A549 (cell line): Measurements from ENCODE around the gene MGAT3. TPM values are rescaled to one million over a fixed set of nuclear protein-coding genes. Genes with fewer than 3 reads are reported as not detected.

Source experiments
- ATAC-seq, 2 experiments: fragments of 200-7000 bp in 1 of 2; fragments of >200 bp in 1 of 2; cut with Nextera tagmentation in 1 of 2; cut with Tn5 transposase in 1 of 2; 3 replicates each; pipeline versions ENCODE4 v1.8.0 to v1.9.1; 2018 to 2020; ENCODE audit warnings: mild to moderate bottlenecking in 1 of 2, moderate library complexity in 1 of 2
- CTCF ChIA-PET: fragments of 300-600 bp; sonication (Branson Sonifier 250); formaldehyde crosslinking; extraction: SDS; loops from one replicate; lab custom pipeline; 2021; ENCODE audit warnings: antibody characterized with exemption, inconsistent platforms; lab: Yijun Ruan, JAX
- POLR2A ChIA-PET: fragments of 350-600 bp; formaldehyde crosslinking; extraction: SDS; loops from one replicate; lab custom pipeline; 2021; ENCODE audit warnings: antibody characterized with exemption, inconsistent platforms; lab: Yijun Ruan, JAX
- DNase-seq, 2 experiments: peaks; one replicate each; pipeline versions ENCODE4 v3.0.0 to v3.0.0-alpha.2; 2011 to 2016; ENCODE audit warnings: low read depth in 1 of 2, low spot score in 1 of 2
- FAIRE-seq: peaks from 2 replicates; lab custom pipeline; 2011; peaks lifted over from hg19 to GRCh38; lab: Jason Lieb, UNC
- H3K27ac ChIP-seq, 2 experiments: fragments of >200 bp; sonication (Bioruptor Twin); formaldehyde crosslinking; 3 replicates each; pipeline ENCODE4 v1.5.1; 2016 to 2017
- H3K4me1 ChIP-seq: fragments of >200 bp; sonication (Bioruptor Twin); formaldehyde crosslinking; 3 replicates; pipeline ENCODE4 v1.6.1; 2016
- H3K4me2 ChIP-seq: fragments of >200 bp; sonication (Bioruptor Twin); formaldehyde crosslinking; 3 replicates; pipeline ENCODE4 v1.6.1; 2016
- H3K4me3 ChIP-seq: fragments of >200 bp; sonication (Bioruptor Twin); formaldehyde crosslinking; 3 replicates; pipeline ENCODE4 v1.5.1; 2016
- H3K9me3 ChIP-seq: fragments of >200 bp; sonication (Bioruptor Twin); formaldehyde crosslinking; 3 replicates; pipeline ENCODE4 v1.6.1; 2016
- ATOH8 ChIP-seq: fragments of 250-450 bp; sonication (Bioruptor Pico); IDR thresholded peaks from 2 replicates; pipeline ENCODE4 v1.5.0; 2020; ENCODE audit warnings: low read depth, mild to moderate bottlenecking, moderate library complexity
- CBX2 ChIP-seq: fragments of 200-600 bp; sonication (generic); IDR thresholded peaks from 2 replicates; pipeline ENCODE4 v1.6.1; 2016; ENCODE audit warnings: low read depth, mild to moderate bottlenecking, borderline replicate concordance
- CBX8 ChIP-seq: fragments of 200-600 bp; sonication (generic); IDR thresholded peaks from 2 replicates; pipeline ENCODE4 v1.6.1; 2016
- CEBPB ChIP-seq, 2 experiments: fragments of >200 bp in 1 of 2; sonication (Bioruptor Twin) in 1 of 2; formaldehyde crosslinking in 1 of 2; IDR thresholded peaks; 2 replicates each; pipeline ENCODE4 v1.6.1; 2012 to 2016
- CHD2 ChIP-seq: fragments of 150-350 bp; IDR thresholded peaks from 2 replicates; pipeline ENCODE4 v1.6.1; 2014; ENCODE audit warnings: low read length; ENCODE audit not compliant: partially characterized antibody
- CHD4 ChIP-seq: fragments of 200-600 bp; sonication (generic); IDR thresholded peaks from 2 replicates; pipeline ENCODE4 v1.6.1; 2016; ENCODE audit warnings: antibody characterized with exemption, mild to moderate bottlenecking, borderline replicate concordance
- EHMT2 ChIP-seq: fragments of 200-600 bp; sonication (generic); IDR thresholded peaks from 2 replicates; pipeline ENCODE4 v1.6.1; 2016; ENCODE audit warnings: antibody characterized with exemption, low read depth, mild to moderate bottlenecking, moderate library complexity
- EP300 ChIP-seq, 2 experiments: fragments of >200 bp; sonication (Bioruptor Twin); formaldehyde crosslinking; IDR thresholded peaks; 2 replicates in 1 of 2; 3 replicates in 1 of 2; pipeline ENCODE4 v1.6.1; 2016 to 2017
- FOSL2 ChIP-seq, 2 experiments: fragments of 450-650 bp in 1 of 2; fragments of >200 bp in 1 of 2; sonication (Bioruptor Twin) in 1 of 2; formaldehyde crosslinking; IDR thresholded peaks; 2 replicates each; pipeline versions ENCODE4 v1.5.0 to v1.6.1; 2016 to 2020; ENCODE audit warnings: mild to moderate bottlenecking in 1 of 2, moderate library complexity in 1 of 2
- GATA3 ChIP-seq: IDR thresholded peaks from 2 replicates; pipeline ENCODE4 v1.6.1; 2012; ENCODE audit warnings: borderline replicate concordance
- HDAC2 ChIP-seq: fragments of 200-600 bp; sonication (generic); IDR thresholded peaks from 2 replicates; pipeline ENCODE4 v1.6.1; 2016
- HOXA7 ChIP-seq: fragments of 250-450 bp; sonication (Bioruptor Pico); IDR thresholded peaks from 2 replicates; pipeline ENCODE4 v1.5.0; 2020; ENCODE audit warnings: mild to moderate bottlenecking, moderate library complexity
- HOXB13 ChIP-seq: fragments of 250-450 bp; sonication (Bioruptor Pico); IDR thresholded peaks from 2 replicates; pipeline ENCODE4 v1.5.0; 2020; ENCODE audit warnings: low read depth, mild to moderate bottlenecking, moderate library complexity
- JUNB ChIP-seq: fragments of >200 bp; sonication (Bioruptor Twin); formaldehyde crosslinking; IDR thresholded peaks from 2 replicates; pipeline ENCODE4 v1.6.1; 2016
- MAZ ChIP-seq: fragments of 150-350 bp; IDR thresholded peaks from 2 replicates; pipeline ENCODE4 v1.6.1; 2014; ENCODE audit warnings: antibody characterized with exemption, low read depth, low read length, borderline replicate concordance
- NFE2L2 ChIP-seq: fragments of 150-350 bp; conservative IDR thresholded peaks from 2 replicates; pipeline ENCODE4 v1.6.1; 2014; ENCODE audit warnings: low read length
- NPAS2 ChIP-seq: fragments of 250-450 bp; sonication (Bioruptor Pico); IDR thresholded peaks from 2 replicates; pipeline ENCODE4 v1.8.0; 2022; ENCODE audit warnings: mild to moderate bottlenecking, moderate library complexity, borderline replicate concordance
- NR3C1 ChIP-seq: fragments of >200 bp; sonication (Bioruptor Twin); formaldehyde crosslinking; IDR thresholded peaks from 3 replicates; pipeline ENCODE4 v1.6.1; 2017
- POLR2A ChIP-seq: IDR thresholded peaks from 2 replicates; pipeline ENCODE4 v1.6.1; 2012; ENCODE audit warnings: mild to moderate bottlenecking, low read length
- POLR2AphosphoS2 ChIP-seq: conservative IDR thresholded peaks from 2 replicates; pipeline ENCODE4 v1.6.1; 2012; ENCODE audit warnings: low read length, improper control_type of control experiment, inconsistent platforms
- RAD21 ChIP-seq, 2 experiments: fragments of >200 bp in 1 of 2; sonication (Bioruptor Twin) in 1 of 2; formaldehyde crosslinking in 1 of 2; IDR thresholded peaks in 1 of 2; conservative IDR thresholded peaks in 1 of 2; 2 replicates in 1 of 2; 3 replicates in 1 of 2; pipeline ENCODE4 v1.6.1; 2012 to 2018; ENCODE audit warnings: inconsistent platforms in 1 of 2
- RCOR1 ChIP-seq: fragments of 150-350 bp; IDR thresholded peaks from 2 replicates; pipeline ENCODE4 v1.6.1; 2014; ENCODE audit warnings: antibody characterized with exemption, low read length, low read depth
- RFX5 ChIP-seq: fragments of 450-650 bp; IDR thresholded peaks from 2 replicates; pipeline ENCODE4 v1.7.1; 2014; ENCODE audit warnings: antibody characterized with exemption, mild to moderate bottlenecking, moderate library complexity
- SREBF2 ChIP-seq: fragments of 450-650 bp; IDR thresholded peaks from 2 replicates; pipeline ENCODE4 v1.6.1; 2014; ENCODE audit warnings: mild to moderate bottlenecking, moderate library complexity
- WGBS: methylation state at CpG from one replicate; pipeline ENCODE4 v1.1.6; 2017; ENCODE audit errors: missing lambda C conversion rate; 5-methylcytosine and 5-hydroxymethylcytosine counted together
- polyA plus RNA-seq, 4 experiments: library from polyadenylated mRNA; depleted of rRNA in 3 of 4; stranded (reverse); fragments of >200 nt; fragmentation: RNase III in 1 of 4; extraction: RNeasy Plus Mini Kit Qiagen cat#74134 plus additional on column Dnase treatment in 1 of 4; gene quantifications; 2 replicates in 3 of 4; 3 replicates in 1 of 4; pipeline ENCODE4 v1.2.3, GENCODE V29; 2011 to 2017
- TF ChIP-seq, protein P1 (sequence below): fragments of >200 bp; sonication (Bioruptor Twin); formaldehyde crosslinking; IDR thresholded peaks from 2 replicates; pipeline ENCODE4 v1.6.1; 2016
- TF ChIP-seq, protein P2 (sequence below): fragments of >200 bp; sonication (Bioruptor Twin); formaldehyde crosslinking; IDR thresholded peaks from 3 replicates; pipeline ENCODE4 v1.5.1; 2016
- TF ChIP-seq, protein P3 (sequence below): IDR thresholded peaks from 2 replicates; pipeline ENCODE4 v1.6.1; 2012; ENCODE audit warnings: low read depth, borderline replicate concordance
- TF ChIP-seq, protein P4 (sequence below): fragments of 450-650 bp; IDR thresholded peaks from 2 replicates; pipeline ENCODE4 v1.6.1; 2014; ENCODE audit warnings: antibody characterized with exemption
- TF ChIP-seq, protein P5 (sequence below): fragments of 150-350 bp; IDR thresholded peaks from 2 replicates; pipeline ENCODE4 v1.6.1; 2014; ENCODE audit warnings: low read depth, mild to moderate bottlenecking, low read length
- TF ChIP-seq, protein P6 (sequence below): IDR thresholded peaks from 2 replicates; pipeline ENCODE4 v1.6.1; 2012

The MGAT3 gene
- polyA plus RNA-seq, 2 of the 4 experiments (the other 2 are of a cell fraction), result 0.62 to 0.84 TPM

GRCh38 chr22:39474351-39475111 lies 17.7 kb downstream of the MGAT3 start:
- ATAC-seq, result no peak; a peak in 1 of 6 replicates
- H3K9me3 ChIP-seq, result no peaks in the 10 kb centered on the region
- no peak for FAIRE-seq
- CTCF ChIA-PET, result interaction anchor here (1.6 to 2.3 kb wide), 3 partner anchors 19 to 22 kb away, joined by 5 to 10 read pairs (median 6); no protein-coding TSS in a partner anchor
- TF ChIP-seq CEBPB (IDR thresholded peaks at IDR 0.05) (no peak), CBX8 (no peak), SREBF2 (no peak), CHD4 (no peak), HDAC2 (no peak), HOXA7 (CRISPR knock-in tag) (no peak), RFX5 (no peak), FOSL2 (IDR thresholded peaks at IDR 0.05) (no peak), FOSL2 (CRISPR knock-in tag; IDR thresholded peaks at IDR 0.05) (no peak), JUNB (no peak), POLR2A (no peak), CHD2 (no peak), HOXB13 (CRISPR knock-in tag) (no peak), GATA3 (no peak)
- TF ChIP-seq, protein P1, sequence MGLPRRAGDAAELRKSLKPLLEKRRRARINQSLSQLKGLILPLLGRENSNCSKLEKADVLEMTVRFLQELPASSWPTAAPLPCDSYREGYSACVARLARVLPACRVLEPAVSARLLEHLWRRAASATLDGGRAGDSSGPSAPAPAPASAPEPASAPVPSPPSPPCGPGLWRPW, result no peak
- TF ChIP-seq, protein P2, sequence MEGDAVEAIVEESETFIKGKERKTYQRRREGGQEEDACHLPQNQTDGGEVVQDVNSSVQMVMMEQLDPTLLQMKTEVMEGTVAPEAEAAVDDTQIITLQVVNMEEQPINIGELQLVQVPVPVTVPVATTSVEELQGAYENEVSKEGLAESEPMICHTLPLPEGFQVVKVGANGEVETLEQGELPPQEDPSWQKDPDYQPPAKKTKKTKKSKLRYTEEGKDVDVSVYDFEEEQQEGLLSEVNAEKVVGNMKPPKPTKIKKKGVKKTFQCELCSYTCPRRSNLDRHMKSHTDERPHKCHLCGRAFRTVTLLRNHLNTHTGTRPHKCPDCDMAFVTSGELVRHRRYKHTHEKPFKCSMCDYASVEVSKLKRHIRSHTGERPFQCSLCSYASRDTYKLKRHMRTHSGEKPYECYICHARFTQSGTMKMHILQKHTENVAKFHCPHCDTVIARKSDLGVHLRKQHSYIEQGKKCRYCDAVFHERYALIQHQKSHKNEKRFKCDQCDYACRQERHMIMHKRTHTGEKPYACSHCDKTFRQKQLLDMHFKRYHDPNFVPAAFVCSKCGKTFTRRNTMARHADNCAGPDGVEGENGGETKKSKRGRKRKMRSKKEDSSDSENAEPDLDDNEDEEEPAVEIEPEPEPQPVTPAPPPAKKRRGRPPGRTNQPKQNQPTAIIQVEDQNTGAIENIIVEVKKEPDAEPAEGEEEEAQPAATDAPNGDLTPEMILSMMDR, result no peak
- TF ChIP-seq, protein P3, sequence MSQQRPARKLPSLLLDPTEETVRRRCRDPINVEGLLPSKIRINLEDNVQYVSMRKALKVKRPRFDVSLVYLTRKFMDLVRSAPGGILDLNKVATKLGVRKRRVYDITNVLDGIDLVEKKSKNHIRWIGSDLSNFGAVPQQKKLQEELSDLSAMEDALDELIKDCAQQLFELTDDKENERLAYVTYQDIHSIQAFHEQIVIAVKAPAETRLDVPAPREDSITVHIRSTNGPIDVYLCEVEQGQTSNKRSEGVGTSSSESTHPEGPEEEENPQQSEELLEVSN, result no peak
- TF ChIP-seq, protein P4, sequence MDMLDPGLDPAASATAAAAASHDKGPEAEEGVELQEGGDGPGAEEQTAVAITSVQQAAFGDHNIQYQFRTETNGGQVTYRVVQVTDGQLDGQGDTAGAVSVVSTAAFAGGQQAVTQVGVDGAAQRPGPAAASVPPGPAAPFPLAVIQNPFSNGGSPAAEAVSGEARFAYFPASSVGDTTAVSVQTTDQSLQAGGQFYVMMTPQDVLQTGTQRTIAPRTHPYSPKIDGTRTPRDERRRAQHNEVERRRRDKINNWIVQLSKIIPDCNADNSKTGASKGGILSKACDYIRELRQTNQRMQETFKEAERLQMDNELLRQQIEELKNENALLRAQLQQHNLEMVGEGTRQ, result no peak
- TF ChIP-seq, protein P5, sequence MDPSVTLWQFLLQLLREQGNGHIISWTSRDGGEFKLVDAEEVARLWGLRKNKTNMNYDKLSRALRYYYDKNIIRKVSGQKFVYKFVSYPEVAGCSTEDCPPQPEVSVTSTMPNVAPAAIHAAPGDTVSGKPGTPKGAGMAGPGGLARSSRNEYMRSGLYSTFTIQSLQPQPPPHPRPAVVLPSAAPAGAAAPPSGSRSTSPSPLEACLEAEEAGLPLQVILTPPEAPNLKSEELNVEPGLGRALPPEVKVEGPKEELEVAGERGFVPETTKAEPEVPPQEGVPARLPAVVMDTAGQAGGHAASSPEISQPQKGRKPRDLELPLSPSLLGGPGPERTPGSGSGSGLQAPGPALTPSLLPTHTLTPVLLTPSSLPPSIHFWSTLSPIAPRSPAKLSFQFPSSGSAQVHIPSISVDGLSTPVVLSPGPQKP, result no peak
- TF ChIP-seq, protein P6, sequence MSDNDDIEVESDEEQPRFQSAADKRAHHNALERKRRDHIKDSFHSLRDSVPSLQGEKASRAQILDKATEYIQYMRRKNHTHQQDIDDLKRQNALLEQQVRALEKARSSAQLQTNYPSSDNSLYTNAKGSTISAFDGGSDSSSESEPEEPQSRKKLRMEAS, result no peak
- peaks cover 16% of the 10 kb centered on the region; the same call in 1 of the 3 replicates for H3K4me1 ChIP-seq
- DNase-seq, result no peak
- POLR2A ChIA-PET, result no interaction called here
- no peak overlapping the region for H3K4me3 ChIP-seq
- H3K4me2 ChIP-seq, result no peak overlapping the region
- 69% methylated on average over 9 of the region's 11 CpGs for WGBS
- H3K27ac ChIP-seq, result no peak overlapping the region

- H3K4me1 ChIP-seq, result peaks cover 16% of the 10 kb centered on the region; the same call in 1 of the 3 replicates
- TF ChIP-seq CEBPB (IDR thresholded peaks at IDR 0.05), result no peak
- no peak for TF ChIP-seq MAZ
- no peak for TF ChIP-seq NR3C1
- no peak for TF ChIP-seq RCOR1
- TF ChIP-seq RAD21 (conservative IDR thresholded peaks at IDR 0.05 in 1 of 2, IDR thresholded peaks at IDR 0.05 in 1 of 2), result no peak
- TF ChIP-seq EP300 (IDR thresholded peaks at IDR 0.05), result no peak
- TF ChIP-seq EHMT2, result no peak
- TF ChIP-seq HDAC2, result no peak
- no peak for TF ChIP-seq ATOH8 (CRISPR knock-in tag)
- no peak for TF ChIP-seq NPAS2 (CRISPR knock-in tag)
- no peak for TF ChIP-seq NFE2L2
- no peak for TF ChIP-seq CBX2
- TF ChIP-seq, protein P2, result no peak
- TF ChIP-seq POLR2AphosphoS2, result no peak
These were observed 18.5 kb downstream of the MGAT3 start for GRCh38 chr22:39475337-39475736.

More at GRCh38 chr22:39475337-39475736, 18.5 kb downstream of the MGAT3 start:
- ATAC-seq, result no peak
- no peak for FAIRE-seq
- no peak for DNase-seq
- Histone ChIP-seq H3K4me2 (no peak overlapping the region), H3K27ac (no peak overlapping the region), H3K9me3 (no peaks in the 10 kb centered on the region), H3K4me3 (no peak overlapping the region)
- 93% methylated on average over 5 of the region's 9 CpGs for WGBS
- ChIA-PET POLR2A (no interaction called here), CTCF (interaction anchor here (0.6 to 2.3 kb wide), 5 partner anchors 18 to 132 kb away, joined by 3 to 10 read pairs (median 4); no protein-coding TSS in a partner anchor)
